Loucy (cell line): ENCODE data around the gene EPHA2.

Source experiments
- H2AFZ ChIP-seq: fragments of 200-600 bp; sonication (generic); 2 replicates; pipeline ENCODE4 v1.6.0; 2016; ENCODE audit warnings: antibody characterized with exemption, mild to moderate bottlenecking, low read length, moderate library complexity
- H3F3A ChIP-seq: fragments of 200-600 bp; 2 replicates; pipeline ENCODE4 v1.6.0; 2016; ENCODE audit warnings: antibody characterized with exemption, low read depth, mild to moderate bottlenecking
- H3K27me3 ChIP-seq: fragments of 200-600 bp; sonication (generic); 2 replicates; pipeline ENCODE4 v1.6.1; 2014; ENCODE audit warnings: low read length, mild to moderate bottlenecking; ENCODE audit not compliant: insufficient read depth, poor library complexity, severe bottlenecking
- H3K36me3 ChIP-seq: fragments of 200-600 bp; sonication (generic); 2 replicates; pipeline ENCODE4 v1.6.1; 2016; ENCODE audit warnings: low read length; ENCODE audit not compliant: insufficient read depth
- H3K4me1 ChIP-seq: fragments of 200-600 bp; sonication (generic); 2 replicates; pipeline ENCODE4 v1.5.1; 2014; ENCODE audit warnings: low read length, mild to moderate bottlenecking; ENCODE audit not compliant: insufficient read depth, poor library complexity, severe bottlenecking
- H3K4me2 ChIP-seq: fragments of 200-600 bp; sonication (generic); 2 replicates; pipeline ENCODE4 v1.6.0; 2014; ENCODE audit warnings: antibody characterized with exemption, low read length, low read depth, mild to moderate bottlenecking; ENCODE audit not compliant: poor library complexity, severe bottlenecking
- H3K4me3 ChIP-seq: fragments of 200-600 bp; sonication (generic); 2 replicates; pipeline ENCODE4 v1.5.1; 2014; ENCODE audit warnings: low read length, mild to moderate bottlenecking, mixed read lengths; ENCODE audit not compliant: poor library complexity, severe bottlenecking
- H3K79me2 ChIP-seq: fragments of 200-600 bp; sonication (generic); 2 replicates; pipeline ENCODE4 v1.6.1; 2014; ENCODE audit warnings: low read length; ENCODE audit not compliant: insufficient read depth
- H3K9ac ChIP-seq: fragments of 200-600 bp; sonication (generic); 2 replicates; pipeline ENCODE4 v1.6.0; 2014; ENCODE audit warnings: mild to moderate bottlenecking, low read depth, low read length, moderate library complexity; ENCODE audit not compliant: poor library complexity, severe bottlenecking
- H3K9me2 ChIP-seq: fragments of 200-600 bp; sonication (generic); replicated peaks from 2 replicates; pipeline ENCODE4 v1.6.1; 2016; ENCODE audit warnings: low read depth, low read length, mixed read lengths
- H3K9me3 ChIP-seq: fragments of 200-600 bp; sonication (generic); 2 replicates; pipeline ENCODE4 v1.6.1; 2014; ENCODE audit warnings: mild to moderate bottlenecking, antibody characterized with exemption, low read length, low read depth; ENCODE audit not compliant: insufficient read depth
- H4K20me1 ChIP-seq: fragments of 200-600 bp; sonication (generic); 2 replicates; pipeline ENCODE4 v1.6.0; 2014; ENCODE audit warnings: antibody characterized with exemption, low read length, mild to moderate bottlenecking; ENCODE audit not compliant: insufficient read depth, poor library complexity, severe bottlenecking
- EZH2phosphoT487 ChIP-seq: fragments of 200-600 bp; IDR thresholded peaks from 2 replicates; pipeline ENCODE4 v1.6.1; 2018; ENCODE audit warnings: antibody characterized with exemption, mild to moderate bottlenecking, moderate library complexity, borderline replicate concordance
- TF ChIP-seq, protein P1 (sequence below): fragments of 200-600 bp; sonication (generic); conservative IDR thresholded peaks from 2 replicates; pipeline ENCODE4 v1.5.1; 2014; ENCODE audit warnings: mild to moderate bottlenecking, antibody characterized with exemption, low read length

EPHA2 gene

DNA sequence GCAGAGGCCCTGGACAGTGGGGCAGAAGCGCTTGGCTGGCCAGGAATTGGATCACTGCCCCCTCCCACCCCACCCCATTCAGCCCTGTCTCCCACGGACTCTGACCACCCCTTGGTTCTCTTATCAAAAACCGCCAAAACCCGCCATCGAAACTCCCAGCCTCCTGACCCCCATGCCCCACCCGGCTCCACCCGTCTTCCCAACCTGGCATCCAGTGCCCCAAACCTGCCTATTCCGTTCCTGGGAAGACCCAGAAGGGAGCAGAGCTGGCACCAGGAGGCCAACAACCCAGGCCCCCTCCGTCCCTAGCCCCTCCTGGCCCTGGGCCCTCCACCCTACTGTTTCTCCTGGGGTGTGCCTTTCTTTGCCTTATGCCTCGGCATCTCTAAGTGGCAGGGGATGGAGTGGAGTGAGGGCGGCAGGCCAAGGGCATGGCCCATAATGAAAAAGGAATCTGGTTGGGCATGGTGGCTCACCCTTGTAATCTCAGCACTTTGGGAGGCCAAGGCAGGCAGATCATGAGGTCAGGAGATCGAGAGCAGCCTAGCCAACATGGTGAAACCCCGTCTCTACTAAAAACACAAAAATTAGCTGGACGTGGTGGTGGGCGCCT, 16.5 kb upstream of the EPHA2 start:
- no peaks in the 10 kb centered on the region for H4K20me1 ChIP-seq
- H3K79me2 ChIP-seq: no peaks in the 10 kb centered on the region
- no peaks in the 10 kb centered on the region for H3K4me1 ChIP-seq
- no peak overlapping the region for H3K9ac ChIP-seq
- TF ChIP-seq EZH2phosphoT487: no peak
- TF ChIP-seq, protein P1, sequence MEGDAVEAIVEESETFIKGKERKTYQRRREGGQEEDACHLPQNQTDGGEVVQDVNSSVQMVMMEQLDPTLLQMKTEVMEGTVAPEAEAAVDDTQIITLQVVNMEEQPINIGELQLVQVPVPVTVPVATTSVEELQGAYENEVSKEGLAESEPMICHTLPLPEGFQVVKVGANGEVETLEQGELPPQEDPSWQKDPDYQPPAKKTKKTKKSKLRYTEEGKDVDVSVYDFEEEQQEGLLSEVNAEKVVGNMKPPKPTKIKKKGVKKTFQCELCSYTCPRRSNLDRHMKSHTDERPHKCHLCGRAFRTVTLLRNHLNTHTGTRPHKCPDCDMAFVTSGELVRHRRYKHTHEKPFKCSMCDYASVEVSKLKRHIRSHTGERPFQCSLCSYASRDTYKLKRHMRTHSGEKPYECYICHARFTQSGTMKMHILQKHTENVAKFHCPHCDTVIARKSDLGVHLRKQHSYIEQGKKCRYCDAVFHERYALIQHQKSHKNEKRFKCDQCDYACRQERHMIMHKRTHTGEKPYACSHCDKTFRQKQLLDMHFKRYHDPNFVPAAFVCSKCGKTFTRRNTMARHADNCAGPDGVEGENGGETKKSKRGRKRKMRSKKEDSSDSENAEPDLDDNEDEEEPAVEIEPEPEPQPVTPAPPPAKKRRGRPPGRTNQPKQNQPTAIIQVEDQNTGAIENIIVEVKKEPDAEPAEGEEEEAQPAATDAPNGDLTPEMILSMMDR: no peak
- no peaks in the 10 kb centered on the region for H3K27me3 ChIP-seq
- no peak overlapping the region for H3K4me2 ChIP-seq
- H3K36me3 ChIP-seq: no peaks in the 10 kb centered on the region
- H2AFZ ChIP-seq: no peak overlapping the region
- H3K9me2 ChIP-seq: no peaks in the 10 kb centered on the region
- no peaks in the 10 kb centered on the region for H3K9me3 ChIP-seq
- no peaks in the 10 kb centered on the region for H3F3A ChIP-seq
- H3K4me3 ChIP-seq: no peak overlapping the region

DNA sequence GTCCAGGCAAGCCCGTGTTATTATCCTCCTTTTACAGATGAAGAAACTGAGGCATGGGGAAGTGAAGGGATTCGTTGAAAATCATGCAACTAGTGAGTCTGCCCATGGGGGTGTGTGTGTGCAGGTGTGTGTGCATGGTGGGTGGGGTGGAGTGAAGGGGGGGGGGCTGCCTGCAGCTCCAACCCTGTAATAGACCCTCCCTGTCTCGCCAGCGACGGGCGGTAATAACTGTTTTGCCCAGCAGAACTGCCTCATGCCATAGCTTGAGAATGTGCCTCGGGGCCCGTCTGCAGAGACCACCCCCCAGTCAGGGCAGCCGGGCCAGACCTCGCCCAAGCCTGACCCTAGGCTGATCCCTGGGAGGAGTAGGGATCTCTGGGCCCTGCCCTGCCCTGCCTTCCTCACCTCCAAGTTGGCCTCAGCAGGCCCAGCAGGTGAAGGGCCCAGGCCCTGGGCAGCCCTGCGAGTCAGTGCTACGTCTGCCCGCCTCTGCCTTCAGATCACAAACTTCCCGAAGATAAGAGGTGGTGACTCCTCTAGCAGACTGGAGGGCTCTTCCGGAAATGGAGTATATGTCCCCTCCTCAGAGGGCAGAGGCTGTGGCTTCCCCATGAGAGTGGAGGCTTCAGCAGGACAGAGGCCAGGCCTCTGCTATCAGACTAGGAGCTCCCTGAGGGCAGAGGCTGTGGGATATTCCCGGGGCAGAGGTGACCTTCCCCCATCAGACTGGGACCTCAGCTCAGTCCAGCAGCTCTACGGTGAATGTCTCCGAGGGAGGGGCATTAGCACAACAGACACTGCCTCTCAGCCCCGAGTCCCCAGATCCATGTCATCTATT, 15.7 kb upstream of the EPHA2 start:
- no peak overlapping the region for H3K4me3 ChIP-seq
- no peaks in the 10 kb centered on the region for H4K20me1 ChIP-seq
- no peak for TF ChIP-seq EZH2phosphoT487
- TF ChIP-seq, protein P1: no peak
- H3K4me1 ChIP-seq: no peaks in the 10 kb centered on the region
- no peaks in the 10 kb centered on the region for H3K27me3 ChIP-seq
- H3K79me2 ChIP-seq: no peaks in the 10 kb centered on the region
- no peaks in the 10 kb centered on the region for H3K9me3 ChIP-seq
- H3K36me3 ChIP-seq: no peaks in the 10 kb centered on the region
- no peak overlapping the region for H3K4me2 ChIP-seq
- no peak overlapping the region for H3K9ac ChIP-seq
- H3F3A ChIP-seq: no peaks in the 10 kb centered on the region
- H3K9me2 ChIP-seq: no peaks in the 10 kb centered on the region
- H2AFZ ChIP-seq: no peak overlapping the region

DNA sequence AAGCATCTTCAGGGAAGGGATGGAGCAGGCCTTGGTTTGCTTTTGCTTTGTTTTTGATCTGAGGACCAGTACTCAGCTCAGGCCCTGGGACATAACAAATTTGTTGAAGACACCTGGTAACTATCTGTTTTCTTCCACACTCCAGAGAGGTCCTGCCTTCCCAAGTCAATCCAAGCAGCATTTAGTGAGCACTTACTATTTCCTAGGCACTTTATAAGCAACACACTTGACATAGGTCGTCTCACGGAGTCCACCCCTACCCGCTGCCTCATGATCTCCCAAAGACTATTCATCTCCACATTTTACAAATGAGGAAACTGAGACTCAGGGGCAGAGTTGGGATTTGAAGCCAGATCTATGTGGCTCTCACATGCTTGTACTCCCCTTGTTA, 14.4 kb upstream of the EPHA2 start:
- H4K20me1 ChIP-seq: no peaks in the 10 kb centered on the region
- no peak overlapping the region for H2AFZ ChIP-seq
- TF ChIP-seq EZH2phosphoT487: no peak
- TF ChIP-seq, protein P1: no peak
- H3K27me3 ChIP-seq: no peaks in the 10 kb centered on the region
- H3K79me2 ChIP-seq: no peaks in the 10 kb centered on the region
- H3K9me2 ChIP-seq: no peaks in the 10 kb centered on the region
- H3K4me1 ChIP-seq: no peaks in the 10 kb centered on the region
- H3K36me3 ChIP-seq: no peaks in the 10 kb centered on the region
- no peak overlapping the region for H3K4me3 ChIP-seq
- no peak overlapping the region for H3K4me2 ChIP-seq
- H3K9ac ChIP-seq: no peak overlapping the region
- no peaks in the 10 kb centered on the region for H3F3A ChIP-seq
- no peaks in the 10 kb centered on the region for H3K9me3 ChIP-seq
